Midbrain (tissue), 1 donor: ENCODE measurements around the gene VPS13A.
"Not testable (repeated sequence)": the region's sequence is repeated elsewhere in the genome, so short reads cannot be mapped to it uniquely, and the experiment has no call there.

Source experiments
- DNase-seq: peaks from one replicate; lab custom pipeline; 2025; lab: John Stamatoyannopoulos, UW

Gene VPS13A

DNA sequence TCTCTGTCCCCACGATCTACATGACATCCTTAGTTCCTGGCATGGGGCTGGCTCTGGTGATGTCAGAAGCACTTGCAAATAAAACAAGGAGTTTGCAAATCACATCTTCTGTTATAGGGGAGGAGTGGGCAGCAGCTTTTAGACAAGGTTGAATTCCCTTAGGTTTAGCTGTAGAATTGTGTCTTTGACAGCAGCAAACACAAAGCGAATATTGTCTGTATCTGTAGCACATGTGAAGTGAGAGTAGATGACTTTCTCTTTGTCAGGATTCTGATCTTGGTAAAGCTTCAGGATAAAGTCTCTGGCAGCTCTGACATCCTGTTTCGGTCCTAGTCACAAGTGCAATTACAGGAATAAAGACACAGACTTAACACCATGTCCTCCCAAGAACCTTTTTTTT is 246.5 kb downstream of the VPS13A start:
- DNase-seq = no peak

DNA sequence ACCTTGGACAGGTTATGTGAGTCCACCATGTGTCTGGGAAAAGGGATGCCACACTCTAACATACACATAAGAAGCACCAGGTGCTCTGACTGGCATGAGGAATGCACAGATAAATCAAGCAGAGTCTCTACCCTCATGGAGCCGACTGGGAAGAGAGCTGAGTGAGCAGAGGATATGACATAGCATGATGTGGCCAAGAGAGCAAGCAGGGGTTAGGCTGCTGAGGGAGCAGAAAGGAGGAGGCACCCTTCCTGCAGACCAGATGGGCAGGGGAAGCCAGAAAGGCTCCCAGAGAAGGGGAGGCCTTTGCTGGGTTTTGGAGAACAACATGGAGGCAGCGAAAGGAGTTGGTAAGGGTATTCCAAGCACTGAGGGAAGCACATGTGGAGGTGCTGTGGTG is 247.7 kb downstream of the VPS13A start:
- DNase-seq = no peak

DNA sequence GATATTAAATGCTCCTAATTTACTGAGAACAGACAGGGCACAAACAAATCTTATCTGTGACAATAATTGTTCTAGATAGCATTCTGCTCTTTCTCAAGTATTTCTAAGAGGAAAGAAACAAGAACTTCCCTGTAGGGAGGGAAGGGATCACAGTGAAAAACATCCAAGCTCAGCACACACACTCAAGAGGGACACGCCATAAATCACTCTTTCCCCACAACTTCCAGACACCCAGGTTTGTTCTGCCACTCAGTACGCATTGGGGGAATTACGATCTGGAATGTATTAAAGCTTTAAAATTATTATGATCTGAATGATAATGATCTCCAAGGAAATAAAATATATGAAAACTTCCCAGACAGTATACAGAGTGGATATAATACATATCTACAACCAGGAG is 249.4 kb downstream of the VPS13A start:
- no peak for DNase-seq

DNA sequence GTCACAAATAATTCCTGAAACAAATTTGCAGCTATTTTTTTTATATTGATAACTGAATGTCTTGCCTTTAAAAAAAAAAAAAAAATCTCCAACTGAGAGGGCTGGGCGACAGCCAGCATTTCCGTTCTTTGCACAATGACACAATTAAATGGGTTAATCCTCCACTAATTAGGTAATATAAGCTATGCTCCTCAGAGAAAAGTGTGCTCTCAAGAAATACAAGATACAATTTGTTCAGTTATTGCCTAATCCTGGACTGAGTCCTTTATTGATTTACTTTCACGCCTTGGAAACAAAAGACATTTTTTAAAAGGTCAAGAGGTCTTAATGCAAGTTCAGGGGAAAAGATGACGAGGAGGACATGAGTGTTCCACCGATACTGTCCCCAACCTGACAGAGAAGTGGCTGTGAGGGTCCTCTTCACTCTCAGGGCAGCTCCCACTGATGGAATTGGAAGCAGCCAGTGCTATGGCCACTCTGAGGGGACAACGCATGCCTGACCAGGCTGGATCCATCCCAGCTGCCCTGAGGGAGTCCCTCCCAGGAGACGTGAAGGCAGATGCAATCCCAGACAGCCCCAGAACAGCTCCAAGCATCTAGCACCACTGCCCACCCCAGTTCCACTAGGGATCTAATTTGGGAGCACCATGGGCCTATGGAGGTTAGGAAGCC is 250.1 kb downstream of the VPS13A start:
- DNase-seq = no peak

DNA sequence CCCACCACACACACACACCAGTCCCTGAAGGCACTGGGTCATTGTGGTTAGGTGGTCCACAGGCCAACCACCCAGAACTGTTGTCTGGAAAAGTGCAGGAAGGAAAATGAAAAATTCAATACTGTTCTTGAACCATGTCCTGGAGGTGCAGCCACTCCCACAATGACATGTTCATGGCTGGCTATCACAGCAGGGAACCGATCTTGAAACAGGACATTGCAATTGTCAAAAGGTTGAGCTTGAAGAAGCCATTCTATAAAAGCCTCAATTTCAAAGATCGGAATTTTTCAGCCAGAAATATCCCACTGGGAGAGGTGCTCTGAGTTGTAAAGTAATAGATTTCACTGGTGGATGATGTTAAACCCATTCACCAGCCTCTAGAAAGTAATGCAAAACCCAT is 252.6 kb downstream of the VPS13A start:
- DNase-seq = no peak

DNA sequence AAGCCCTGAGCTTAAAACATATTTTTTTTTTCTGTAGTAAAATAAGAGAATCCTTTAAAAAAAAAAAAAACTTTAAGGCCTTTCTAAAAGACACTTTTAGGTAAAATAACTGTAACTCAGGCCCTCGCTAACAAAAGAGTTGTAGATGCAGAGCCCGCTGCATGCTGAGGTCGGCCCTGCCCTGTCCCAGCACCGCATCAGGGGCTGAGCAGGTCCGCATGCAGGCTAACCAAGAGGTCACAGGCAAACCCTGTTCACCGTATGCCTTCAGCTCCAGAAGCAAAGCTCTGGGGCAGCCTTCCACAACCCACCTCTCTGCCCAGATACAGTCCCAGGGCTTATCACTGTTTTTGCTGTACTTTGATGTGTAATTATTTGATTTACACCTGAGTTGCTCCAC is 254.7 kb downstream of the VPS13A start:
- no peak for DNase-seq

DNA sequence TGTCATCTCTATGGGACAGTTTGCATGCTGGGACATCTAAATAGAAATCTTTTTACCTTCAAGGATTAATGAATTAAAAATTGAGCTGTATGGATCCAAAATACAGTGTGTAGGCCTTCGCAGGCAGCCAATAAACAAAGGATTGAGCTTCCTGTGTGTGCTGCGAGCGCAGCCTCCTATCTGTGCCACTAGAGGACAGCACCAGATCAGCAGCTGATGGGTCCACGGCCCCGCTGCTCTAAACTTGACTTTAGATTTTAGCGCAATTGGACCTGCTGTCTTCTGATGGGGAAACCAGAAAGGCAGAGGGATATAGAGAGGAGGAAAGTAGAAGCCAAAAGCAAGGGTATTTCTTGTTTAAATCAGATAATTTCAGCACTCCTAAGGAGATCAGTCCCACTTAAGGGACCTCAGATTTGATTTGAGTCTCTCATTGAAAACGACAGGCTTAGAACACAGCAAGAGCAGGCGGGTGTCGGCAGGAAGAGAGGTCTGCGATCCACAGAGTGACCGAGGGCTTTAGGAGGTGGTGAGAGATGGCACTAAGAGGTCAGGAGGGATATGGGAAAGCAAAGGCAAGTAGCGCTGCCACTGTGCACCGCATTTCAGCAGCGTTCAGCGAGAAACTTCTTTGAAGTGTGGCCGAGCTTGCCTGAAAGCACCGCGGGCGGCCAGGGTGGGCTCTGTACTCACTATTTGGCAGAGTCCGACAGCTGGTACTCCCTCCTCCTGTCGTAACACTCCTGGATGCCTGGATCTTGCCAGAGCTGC is 256.5 kb downstream of the VPS13A start:
- DNase-seq = peak; percentile 73

DNA sequence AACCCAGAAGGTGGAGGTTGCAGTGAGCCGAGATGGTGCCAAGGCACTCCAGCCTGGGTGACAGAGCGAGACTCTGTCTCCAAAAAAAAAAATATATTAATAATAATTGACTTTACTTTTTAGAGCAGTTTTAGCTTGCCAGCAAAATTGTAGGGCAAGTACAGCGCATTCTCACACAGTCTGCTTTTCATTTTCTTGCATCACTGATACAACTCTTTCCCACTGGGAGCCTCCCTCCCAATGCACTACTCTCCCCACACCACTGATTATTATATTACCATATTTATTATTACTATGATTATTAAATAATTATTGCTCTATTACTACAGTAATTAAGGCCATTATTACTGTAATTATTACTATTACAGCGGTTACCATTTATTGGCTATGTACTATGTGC is 257.9 kb downstream of the VPS13A start:
- no peak for DNase-seq

DNA sequence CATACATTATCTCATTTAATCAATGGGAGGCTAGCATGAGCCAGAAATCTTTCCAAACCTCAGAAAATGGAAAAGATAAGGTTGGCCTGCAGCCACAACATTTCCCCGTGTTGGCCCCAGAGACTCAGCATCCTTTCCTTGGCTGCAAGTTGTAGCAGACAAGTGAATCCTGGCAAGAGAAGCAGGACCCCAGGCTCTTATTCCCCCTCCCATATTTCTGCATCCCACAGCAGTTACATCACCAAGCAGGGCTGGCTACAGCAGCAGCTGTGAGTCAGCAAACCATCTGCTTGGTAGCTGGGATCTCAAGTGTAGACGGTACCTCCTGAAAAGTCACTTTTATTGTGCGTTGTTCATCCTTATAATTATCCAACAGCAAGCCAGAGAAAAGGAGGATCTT is 258.4 kb downstream of the VPS13A start:
- no peak for DNase-seq

DNA sequence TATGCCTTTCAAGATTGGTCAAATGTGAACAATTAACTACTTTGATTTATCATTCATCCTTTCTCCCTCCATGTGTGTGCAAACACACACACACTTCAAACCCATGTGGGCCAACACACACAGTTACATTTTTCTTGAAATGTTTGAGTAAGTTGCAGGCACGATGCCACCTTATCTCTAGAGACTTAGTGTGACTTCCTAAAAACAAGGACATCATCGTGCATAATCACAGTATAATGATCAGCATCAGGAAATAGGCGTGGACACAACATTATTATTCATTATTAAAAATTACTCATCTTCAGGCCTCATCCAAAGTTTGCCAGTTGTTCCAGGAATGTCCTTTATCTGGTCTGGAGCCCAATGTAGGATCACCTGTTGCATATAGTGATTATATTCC is 261.3 kb downstream of the VPS13A start:
- no peak for DNase-seq

DNA sequence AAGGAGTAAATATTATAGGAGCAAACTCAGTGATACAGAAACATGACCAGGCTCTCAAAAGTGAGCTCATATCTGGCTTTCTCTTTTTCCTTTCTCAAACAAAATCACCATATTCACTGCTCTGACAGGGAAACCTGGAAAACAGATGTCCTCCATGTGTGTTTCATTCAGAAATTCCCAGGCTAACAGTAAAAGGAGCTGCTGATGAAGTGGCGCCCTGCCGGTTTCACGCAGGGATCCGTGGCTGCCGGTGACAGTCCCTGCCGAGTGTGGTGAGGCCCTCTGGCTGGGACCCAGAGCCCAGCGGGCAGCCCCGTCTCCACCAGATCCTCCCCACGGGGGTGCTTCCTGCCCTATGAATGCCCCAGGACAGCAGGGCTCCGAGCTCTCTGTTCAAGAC is 262.7 kb downstream of the VPS13A start:
- DNase-seq = no peak

DNA sequence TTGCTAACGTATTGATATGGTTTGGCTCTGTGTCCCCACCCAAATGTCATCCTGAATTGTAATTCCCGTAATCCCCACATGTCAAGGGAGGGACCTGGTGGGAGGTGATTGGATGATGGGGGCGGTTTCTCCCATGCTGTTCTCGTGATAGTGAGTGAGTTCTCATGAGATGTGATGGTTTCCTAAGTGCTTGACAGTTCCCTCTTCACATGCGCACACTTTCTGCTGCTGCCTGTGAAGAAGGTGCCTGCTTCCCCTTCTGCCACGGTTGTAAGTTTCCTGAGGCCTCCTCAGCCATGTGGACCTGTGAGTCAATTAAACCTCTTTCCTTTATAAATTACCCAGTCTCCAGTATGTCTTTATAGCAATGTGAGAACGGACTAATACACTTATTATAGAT is 263.8 kb downstream of the VPS13A start:
- DNase-seq = not testable (repeated sequence)

DNA sequence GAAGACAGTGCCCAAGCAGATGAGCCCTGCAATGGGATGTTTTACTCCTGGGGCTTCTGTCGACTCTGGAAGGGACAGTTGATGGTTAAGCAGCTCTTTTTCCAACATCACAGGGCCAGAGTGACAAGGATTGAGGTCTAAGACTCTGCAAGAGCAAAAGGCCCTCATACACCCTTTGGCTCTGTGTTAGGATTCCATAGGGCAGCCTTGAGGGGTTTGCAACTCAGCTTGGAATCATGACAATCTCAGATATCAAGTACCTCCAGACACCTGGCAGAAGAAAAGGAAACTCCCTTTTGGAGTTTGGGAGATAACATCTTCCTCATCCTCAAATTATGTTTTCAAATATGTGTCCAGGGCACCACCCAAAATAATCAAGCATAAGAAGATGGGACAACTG is 265.1 kb downstream of the VPS13A start:
- DNase-seq = no peak

DNA sequence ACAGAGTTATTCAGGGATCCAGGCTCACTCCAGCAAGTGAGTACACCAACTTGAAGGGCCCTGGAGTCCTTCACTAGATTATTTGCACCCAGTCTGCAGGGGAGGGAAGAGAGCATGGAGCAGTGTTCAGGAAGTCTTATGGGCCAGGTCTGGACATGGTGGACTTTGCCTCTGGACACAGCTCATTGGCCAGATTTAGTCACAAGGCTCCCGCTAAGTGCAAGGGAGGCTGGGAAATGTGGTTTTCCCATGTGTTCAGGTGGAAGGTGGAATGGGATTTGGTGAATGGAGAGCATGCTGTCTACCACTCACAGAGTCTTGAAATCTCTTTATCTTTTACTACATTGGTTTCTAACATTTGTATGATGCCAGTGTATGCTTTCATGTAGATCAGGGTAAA is 270.3 kb downstream of the VPS13A start:
- DNase-seq = no peak

DNA sequence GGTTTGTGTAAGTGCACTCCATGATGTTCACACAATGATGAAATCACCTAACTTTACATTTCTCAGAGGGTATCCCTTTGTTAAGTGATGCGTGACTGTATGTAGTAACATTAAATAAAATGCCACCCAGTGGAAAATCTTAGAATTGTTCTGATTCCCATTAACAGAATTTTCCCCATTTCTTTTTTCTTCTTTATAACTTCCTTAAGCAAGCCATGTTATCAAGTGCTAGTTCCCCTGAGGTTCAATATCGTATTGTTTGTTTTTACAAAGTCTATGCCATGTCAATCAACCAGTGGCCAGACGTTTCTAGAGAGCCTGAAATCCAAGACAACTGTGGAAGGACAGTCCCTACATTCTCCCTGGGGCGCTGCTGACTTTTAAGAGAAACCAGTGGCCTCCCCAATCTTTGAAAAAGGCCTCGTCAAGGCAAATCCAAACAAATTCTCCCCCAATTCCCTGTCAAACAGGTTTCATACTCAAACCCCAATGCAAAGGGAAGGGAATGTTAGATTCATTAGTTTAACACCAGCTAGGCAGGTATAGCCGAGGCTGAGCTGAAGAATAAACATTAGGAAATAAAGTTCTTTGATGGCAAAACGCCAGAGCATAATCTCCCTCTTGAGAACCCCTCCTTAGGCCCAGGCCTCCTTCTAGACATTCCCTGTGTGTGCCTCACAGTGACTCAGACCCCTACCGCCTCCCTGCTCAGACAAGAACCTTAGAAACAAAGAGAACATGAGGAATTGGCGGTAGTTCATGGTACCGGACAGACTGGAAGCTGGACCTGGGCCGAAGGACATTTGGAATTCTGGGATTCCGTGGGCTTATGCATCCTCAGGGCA is 272.1 kb downstream of the VPS13A start:
- DNase-seq = no peak

DNA sequence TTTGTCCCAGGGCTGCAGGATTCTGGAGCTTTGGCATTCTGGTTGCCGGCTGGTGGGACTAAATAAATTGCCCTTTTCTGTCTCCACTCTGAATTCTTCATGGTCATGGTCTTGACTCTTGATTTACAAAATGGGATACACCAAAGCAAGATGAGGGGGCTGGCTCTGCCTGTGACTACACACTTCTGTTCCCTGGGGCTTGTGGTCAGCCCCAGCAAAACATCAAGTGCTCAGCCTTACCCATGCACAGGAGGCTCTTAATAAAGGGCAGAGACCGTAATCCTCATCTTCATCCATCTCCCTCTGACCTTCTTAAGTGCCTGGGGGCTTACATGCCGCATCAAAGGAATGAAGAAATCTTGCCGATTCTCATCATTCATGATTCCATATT is 272.7 kb downstream of the VPS13A start:
- no peak for DNase-seq

DNA sequence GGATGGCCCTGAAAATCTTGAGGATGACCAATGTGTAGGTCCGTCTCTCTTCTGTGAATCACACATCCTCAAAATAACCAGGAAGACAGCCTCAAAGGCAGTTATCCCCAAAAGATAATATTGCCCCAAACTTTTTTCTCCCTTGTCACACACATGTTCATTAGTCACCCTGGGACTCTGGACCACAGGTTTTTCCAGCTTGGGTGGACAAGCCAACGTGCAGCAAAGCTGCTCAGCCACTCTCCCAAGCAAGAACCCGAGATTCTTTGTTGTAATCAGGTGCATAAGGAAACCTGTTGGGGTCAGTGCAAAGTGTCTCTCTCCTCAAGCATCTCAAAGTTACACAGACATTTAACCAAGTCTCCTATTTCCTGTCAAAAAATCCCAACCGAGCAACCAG is 274.2 kb downstream of the VPS13A start:
- DNase-seq = no peak

DNA sequence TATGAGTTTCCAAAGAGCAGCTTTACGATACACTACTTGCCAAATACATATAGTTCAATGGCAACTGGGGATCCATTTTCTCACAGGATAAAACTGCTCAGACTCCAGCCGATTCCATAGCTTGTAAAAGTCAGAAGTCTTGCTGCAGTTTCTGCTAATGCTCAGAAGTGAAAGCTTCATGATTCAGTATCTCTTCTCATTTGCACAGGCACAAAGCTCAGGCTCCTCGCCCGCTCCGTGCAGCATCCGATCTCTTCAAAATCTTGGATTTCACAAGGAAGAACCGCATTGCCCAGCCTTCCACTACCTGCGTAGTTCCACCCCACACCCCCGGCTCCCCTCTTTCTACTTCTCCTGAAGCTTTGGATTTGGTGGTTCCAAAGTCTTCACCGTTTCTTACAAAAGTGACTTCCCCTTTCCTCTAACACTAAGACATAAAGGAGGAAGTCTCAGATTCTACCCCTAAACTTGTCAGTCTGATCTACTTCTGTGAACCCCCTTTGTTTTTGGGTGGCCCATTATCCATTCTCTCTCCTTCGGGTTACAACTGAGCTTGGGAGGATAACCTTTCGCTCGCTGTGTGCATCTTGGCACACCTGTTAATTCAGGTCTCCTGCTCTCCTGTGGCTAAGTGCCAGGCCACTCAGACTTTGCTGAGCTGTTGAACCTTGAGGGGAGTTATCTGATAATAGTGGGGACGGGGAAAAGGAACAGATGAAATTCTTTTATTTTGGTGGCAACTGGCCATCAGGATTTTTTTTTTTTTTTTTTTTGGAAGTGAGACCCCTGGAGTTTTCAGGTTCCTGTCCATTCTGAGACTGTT is 276.7 kb downstream of the VPS13A start:
- no peak for DNase-seq

DNA sequence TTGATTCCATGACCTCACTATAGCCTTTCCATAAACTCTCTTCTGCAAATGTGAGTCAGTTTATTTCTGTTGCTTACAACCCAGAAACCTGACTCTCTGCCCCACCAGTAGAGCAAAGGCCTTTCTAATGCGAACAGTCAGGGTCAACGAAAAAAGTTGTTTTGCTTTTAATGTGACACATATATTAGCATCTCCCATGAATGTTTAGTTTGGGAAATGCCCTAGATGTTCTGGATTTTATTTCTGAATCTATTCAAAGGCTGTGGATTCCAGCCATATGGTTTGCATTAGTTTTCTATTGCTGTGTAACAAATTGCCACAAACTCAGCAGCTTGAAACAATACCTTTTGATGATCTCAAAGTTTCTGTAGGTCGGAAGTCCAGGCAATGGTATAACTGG is 277.3 kb downstream of the VPS13A start:
- no peak for DNase-seq

DNA sequence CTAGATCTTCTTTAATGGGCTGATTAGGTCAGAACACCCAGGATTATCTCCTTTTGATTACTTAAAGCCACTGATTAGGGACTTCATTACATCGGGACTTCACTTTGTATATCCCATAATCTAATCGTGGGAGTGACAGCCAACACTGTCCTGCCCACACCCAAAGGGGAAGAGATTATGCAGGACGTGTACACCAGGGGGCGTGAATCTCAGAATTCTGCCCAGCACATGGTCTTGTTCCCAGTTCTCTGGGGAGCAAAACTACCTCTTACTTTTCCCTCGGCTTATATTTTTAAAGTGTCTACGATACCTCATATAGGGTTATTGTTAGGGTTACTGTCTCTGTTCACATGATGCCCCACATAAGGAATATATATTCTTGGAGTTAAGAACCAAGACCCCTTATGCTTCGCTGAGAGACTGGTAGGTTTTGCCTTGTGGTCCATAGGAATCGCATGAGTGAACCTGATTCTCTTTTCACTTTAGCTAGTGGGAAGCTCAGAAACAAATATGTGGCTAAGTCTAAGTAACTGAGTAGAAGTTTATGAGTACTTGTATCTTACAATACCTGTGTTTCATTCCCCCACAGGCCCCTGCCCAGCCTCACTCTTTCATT is 278.1 kb downstream of the VPS13A start:
- DNase-seq = no peak

DNA sequence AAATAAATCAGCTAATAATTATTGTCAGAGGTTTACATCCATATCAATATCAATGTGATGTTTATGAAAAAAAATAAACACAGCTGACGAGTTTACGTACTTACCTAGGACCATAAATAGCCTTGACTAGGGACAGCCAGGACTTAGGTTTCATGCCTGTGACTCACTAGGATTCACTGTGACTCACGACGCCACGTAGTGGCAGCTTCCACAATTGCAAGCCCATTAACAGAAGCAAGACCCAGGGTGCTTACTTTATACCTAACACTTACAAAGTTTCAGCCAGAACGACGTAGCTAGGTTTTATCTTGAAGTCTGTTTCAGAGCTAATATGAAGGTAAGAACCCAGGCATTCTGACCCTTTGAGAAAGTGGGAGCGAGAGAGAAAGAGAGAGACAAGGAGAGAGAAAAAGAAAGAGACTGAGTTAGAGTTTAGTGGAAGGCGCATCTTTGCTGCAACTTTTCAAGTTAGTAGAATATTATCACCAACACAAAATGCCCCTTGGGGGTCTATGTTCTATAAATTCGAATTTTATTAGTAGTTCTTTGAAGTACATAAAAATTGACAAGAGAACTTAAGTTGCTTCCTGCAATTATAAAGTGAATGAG is 279.6 kb downstream of the VPS13A start:
- peak; percentile 69 for DNase-seq
